ENCODE measurements around the gene TP53RK. TPM values are rescaled to one million over a fixed set of nuclear protein-coding genes. Genes with fewer than 3 reads are reported as not detected.
A peak's percentile ranks its signal among the peaks of the same experiment; 100 is the strongest.

The TP53RK gene
- total and polyA plus RNA-seq, 4 donors: 4.7 to 12.8 (median 6.8) TPM

DNA sequence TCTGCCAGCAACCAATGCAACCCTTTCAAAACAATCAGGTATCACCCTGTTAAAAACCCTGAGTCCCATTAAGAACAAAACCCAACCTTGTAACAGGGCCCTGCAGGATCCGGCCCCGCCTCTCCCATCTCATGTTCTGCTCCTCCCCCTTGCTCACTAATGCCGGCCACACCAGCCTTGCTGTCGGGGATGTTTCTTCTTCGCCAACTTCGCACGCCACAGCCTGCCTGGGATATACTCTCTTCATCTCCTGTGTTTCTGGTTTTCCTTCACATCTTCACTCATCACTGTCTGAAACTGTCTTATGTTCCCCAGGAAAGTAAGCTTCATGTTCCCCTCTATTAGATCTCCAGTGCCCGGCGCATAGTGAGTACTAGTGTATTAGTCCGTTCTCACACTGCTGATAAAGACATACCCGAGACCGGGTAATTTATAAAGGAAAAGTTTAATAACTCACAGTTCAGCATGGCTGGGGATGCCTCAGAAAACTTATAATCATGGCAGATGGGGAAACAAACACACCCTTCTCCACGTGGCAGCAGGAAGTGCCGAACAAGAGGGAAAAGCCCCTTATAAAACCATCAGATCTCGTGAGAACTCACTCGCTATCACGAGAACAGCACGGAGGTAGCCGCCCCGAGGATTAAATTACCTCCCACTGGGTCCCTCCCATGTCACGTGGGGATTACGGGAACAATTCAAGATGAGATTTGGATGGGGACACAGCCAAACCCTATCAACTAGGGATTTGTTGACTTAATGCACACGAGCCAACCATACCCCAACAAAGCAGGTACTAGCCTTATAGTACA is 5.1 kb downstream of the TP53RK start (continued):
- TF ChIP-seq, protein P1, sequence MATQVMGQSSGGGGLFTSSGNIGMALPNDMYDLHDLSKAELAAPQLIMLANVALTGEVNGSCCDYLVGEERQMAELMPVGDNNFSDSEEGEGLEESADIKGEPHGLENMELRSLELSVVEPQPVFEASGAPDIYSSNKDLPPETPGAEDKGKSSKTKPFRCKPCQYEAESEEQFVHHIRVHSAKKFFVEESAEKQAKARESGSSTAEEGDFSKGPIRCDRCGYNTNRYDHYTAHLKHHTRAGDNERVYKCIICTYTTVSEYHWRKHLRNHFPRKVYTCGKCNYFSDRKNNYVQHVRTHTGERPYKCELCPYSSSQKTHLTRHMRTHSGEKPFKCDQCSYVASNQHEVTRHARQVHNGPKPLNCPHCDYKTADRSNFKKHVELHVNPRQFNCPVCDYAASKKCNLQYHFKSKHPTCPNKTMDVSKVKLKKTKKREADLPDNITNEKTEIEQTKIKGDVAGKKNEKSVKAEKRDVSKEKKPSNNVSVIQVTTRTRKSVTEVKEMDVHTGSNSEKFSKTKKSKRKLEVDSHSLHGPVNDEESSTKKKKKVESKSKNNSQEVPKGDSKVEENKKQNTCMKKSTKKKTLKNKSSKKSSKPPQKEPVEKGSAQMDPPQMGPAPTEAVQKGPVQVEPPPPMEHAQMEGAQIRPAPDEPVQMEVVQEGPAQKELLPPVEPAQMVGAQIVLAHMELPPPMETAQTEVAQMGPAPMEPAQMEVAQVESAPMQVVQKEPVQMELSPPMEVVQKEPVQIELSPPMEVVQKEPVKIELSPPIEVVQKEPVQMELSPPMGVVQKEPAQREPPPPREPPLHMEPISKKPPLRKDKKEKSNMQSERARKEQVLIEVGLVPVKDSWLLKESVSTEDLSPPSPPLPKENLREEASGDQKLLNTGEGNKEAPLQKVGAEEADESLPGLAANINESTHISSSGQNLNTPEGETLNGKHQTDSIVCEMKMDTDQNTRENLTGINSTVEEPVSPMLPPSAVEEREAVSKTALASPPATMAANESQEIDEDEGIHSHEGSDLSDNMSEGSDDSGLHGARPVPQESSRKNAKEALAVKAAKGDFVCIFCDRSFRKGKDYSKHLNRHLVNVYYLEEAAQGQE (IDR thresholded peaks at IDR 0.05): no peak
- no peak for TF ChIP-seq RXRA (IDR thresholded peaks at IDR 0.05)

DNA sequence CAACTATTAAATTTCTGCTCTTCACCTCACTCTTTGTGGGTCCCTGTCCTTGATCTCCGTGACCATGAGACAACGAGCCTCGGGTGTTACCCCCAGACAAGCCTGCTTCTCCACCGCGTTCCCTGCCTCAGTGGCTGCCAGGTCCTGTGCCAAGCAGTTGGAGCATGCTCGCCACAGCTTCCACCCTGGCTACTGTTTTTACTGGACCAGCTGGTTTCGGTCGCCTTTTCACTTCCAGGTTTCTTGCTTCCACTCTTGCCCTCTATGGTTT is 5.6 kb downstream of the TP53RK start:
- no peak for DNase-seq (ENCODE audit: low spot score)
- Histone ChIP-seq H3K9ac (ENCODE audit: low read depth in 1 of 2, low read length in 2 of 2) (no peak overlapping the region), H3K9me3 (ENCODE audit: control insufficient read depth in 4 of 4, low read length in 3 of 4) (no peaks in the 10 kb centered on the region), H3K36me3 (ENCODE audit: control insufficient read depth in 4 of 4, insufficient read depth in 3 of 4, low read depth in 1 of 4, low read length in 3 of 4) (peaks cover 0 to 7% (median 4%) of the 10 kb centered on the region in 4 donors), H3K4me3 (ENCODE audit: low read depth in 1 of 3, low read length in 3 of 3) (peak overlapping the region in 2 of 3 donors; percentile 40 to 49), H3K4me1 (ENCODE audit: control insufficient read depth in 4 of 4, insufficient read depth in 4 of 4, low read length in 3 of 4) (peaks cover 6 to 42% (median 25%) of the 10 kb centered on the region in 4 donors), H3K27me3 (ENCODE audit: control insufficient read depth in 4 of 4, insufficient read depth in 4 of 4, low read length in 3 of 4) (no peaks in the 10 kb centered on the region), H3K27ac (ENCODE audit: low read depth in 1 of 2, low read length in 2 of 2) (no peak overlapping the region)
- WGBS: 61% methylated on average over 8 of the region's 8 CpGs
- TF ChIP-seq YY1 (IDR thresholded peaks at IDR 0.05) (no peak), GABPA (IDR thresholded peaks at IDR 0.05 in 1 of 2, conservative IDR thresholded peaks at IDR 0.05 in 1 of 2) (no peak), HNF4G (IDR thresholded peaks at IDR 0.05) (no peak), RXRA (IDR thresholded peaks at IDR 0.05) (no peak), RAD21 (IDR thresholded peaks at IDR 0.05) (no peak), HNF4A (conservative IDR thresholded peaks at IDR 0.05) (no peak), FOXA2 (IDR thresholded peaks at IDR 0.05) (no peak), EGR1 (IDR thresholded peaks at IDR 0.05; ENCODE audit: low read depth in 2 of 2) (no peak), SP1 (IDR thresholded peaks at IDR 0.05) (no peak)

DNA sequence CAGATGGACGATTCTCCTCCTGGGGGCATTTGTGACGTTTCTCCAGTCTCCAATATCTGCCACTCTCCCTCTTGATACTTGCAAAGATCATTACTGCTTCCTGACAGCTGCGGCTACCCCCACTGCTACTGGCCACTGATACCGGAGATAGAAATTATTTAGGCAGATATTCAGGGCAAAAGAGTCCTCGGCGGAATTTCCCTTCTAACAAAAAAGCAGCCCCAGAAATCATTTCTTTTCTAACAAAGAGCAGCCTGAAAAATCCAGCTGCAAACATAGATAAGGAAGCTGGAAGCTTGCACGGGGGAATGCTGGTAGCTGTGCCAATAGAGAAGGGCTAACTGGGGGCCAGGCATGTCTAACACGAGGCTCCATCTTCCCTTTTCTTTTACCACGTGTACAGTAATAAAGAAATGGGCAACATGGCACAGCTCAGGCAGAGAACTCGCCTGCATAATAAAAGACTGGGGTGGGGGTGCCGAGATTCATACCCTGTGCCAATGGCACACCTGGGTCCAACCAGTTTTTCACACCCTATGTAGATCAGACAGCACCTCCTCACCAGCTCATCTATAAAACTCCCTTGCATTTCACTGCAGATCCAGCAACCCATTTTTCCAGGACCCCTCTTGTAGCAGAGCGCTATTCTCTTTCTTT is 6.1 kb downstream of the TP53RK start:
- H3K4me3 ChIP-seq (ENCODE audit: low read depth in 1 of 3, low read length in 3 of 3): peak overlapping the region in 2 of 3 donors; percentile 40 to 49
- H3K27me3 ChIP-seq (ENCODE audit: control insufficient read depth in 4 of 4, insufficient read depth in 4 of 4, low read length in 3 of 4): no peaks in the 10 kb centered on the region
- WGBS: 60% methylated on average over 12 of the region's 12 CpGs
- no peak overlapping the region for H3K9ac ChIP-seq (ENCODE audit: low read depth in 1 of 2, low read length in 2 of 2)
- DNase-seq (ENCODE audit: low spot score): no peak
- H3K36me3 ChIP-seq (ENCODE audit: control insufficient read depth in 4 of 4, insufficient read depth in 3 of 4, low read depth in 1 of 4, low read length in 3 of 4): peaks cover 0 to 7% (median 4%) of the 10 kb centered on the region in 4 donors
- no peak overlapping the region for H3K27ac ChIP-seq (ENCODE audit: low read depth in 1 of 2, low read length in 2 of 2)
- H3K9me3 ChIP-seq (ENCODE audit: control insufficient read depth in 4 of 4, low read length in 3 of 4): no peaks in the 10 kb centered on the region
- H3K4me1 ChIP-seq (ENCODE audit: control insufficient read depth in 4 of 4, insufficient read depth in 4 of 4, low read length in 3 of 4): peaks cover 6 to 37% (median 21%) of the 10 kb centered on the region in 4 donors
- no peak for TF ChIP-seq EGR1 (IDR thresholded peaks at IDR 0.05; ENCODE audit: low read depth in 2 of 2)
- no peak for TF ChIP-seq FOXA1 (IDR thresholded peaks at IDR 0.05)
- no peak for TF ChIP-seq FOXA2 (IDR thresholded peaks at IDR 0.05)
- TF ChIP-seq TAF1 (conservative IDR thresholded peaks at IDR 0.05): no peak
- no peak for TF ChIP-seq JUND (IDR thresholded peaks at IDR 0.05)
- TF ChIP-seq, protein P2, sequence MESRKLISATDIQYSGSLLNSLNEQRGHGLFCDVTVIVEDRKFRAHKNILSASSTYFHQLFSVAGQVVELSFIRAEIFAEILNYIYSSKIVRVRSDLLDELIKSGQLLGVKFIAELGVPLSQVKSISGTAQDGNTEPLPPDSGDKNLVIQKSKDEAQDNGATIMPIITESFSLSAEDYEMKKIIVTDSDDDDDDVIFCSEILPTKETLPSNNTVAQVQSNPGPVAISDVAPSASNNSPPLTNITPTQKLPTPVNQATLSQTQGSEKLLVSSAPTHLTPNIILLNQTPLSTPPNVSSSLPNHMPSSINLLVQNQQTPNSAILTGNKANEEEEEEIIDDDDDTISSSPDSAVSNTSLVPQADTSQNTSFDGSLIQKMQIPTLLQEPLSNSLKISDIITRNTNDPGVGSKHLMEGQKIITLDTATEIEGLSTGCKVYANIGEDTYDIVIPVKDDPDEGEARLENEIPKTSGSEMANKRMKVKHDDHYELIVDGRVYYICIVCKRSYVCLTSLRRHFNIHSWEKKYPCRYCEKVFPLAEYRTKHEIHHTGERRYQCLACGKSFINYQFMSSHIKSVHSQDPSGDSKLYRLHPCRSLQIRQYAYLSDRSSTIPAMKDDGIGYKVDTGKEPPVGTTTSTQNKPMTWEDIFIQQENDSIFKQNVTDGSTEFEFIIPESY (IDR thresholded peaks at IDR 0.05): no peak
- TF ChIP-seq, protein P3, sequence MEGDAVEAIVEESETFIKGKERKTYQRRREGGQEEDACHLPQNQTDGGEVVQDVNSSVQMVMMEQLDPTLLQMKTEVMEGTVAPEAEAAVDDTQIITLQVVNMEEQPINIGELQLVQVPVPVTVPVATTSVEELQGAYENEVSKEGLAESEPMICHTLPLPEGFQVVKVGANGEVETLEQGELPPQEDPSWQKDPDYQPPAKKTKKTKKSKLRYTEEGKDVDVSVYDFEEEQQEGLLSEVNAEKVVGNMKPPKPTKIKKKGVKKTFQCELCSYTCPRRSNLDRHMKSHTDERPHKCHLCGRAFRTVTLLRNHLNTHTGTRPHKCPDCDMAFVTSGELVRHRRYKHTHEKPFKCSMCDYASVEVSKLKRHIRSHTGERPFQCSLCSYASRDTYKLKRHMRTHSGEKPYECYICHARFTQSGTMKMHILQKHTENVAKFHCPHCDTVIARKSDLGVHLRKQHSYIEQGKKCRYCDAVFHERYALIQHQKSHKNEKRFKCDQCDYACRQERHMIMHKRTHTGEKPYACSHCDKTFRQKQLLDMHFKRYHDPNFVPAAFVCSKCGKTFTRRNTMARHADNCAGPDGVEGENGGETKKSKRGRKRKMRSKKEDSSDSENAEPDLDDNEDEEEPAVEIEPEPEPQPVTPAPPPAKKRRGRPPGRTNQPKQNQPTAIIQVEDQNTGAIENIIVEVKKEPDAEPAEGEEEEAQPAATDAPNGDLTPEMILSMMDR (IDR thresholded peaks at IDR 0.05; ENCODE audit: low read depth, low read length, missing input control): no peak
- no peak for TF ChIP-seq YY1 (IDR thresholded peaks at IDR 0.05)
- no peak for TF ChIP-seq HNF4G (IDR thresholded peaks at IDR 0.05)
- no peak for TF ChIP-seq HNF4A (conservative IDR thresholded peaks at IDR 0.05)
- TF ChIP-seq, protein P1 (IDR thresholded peaks at IDR 0.05): no peak
- TF ChIP-seq, protein P4, sequence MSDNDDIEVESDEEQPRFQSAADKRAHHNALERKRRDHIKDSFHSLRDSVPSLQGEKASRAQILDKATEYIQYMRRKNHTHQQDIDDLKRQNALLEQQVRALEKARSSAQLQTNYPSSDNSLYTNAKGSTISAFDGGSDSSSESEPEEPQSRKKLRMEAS (IDR thresholded peaks at IDR 0.05): no peak
- no peak for TF ChIP-seq NR2F2 (IDR thresholded peaks at IDR 0.05)
- no peak for TF ChIP-seq RXRA (IDR thresholded peaks at IDR 0.05)
- no peak for TF ChIP-seq GABPA (IDR thresholded peaks at IDR 0.05 in 1 of 2, conservative IDR thresholded peaks at IDR 0.05 in 1 of 2)
